Renal cortical epithelial cell (primary cell): Measurements from ENCODE around the gene RASGEF1C. TPM values are rescaled to one million over a fixed set of nuclear protein-coding genes. Genes with fewer than 3 reads are reported as not detected.
A peak's percentile ranks its signal among the peaks of the same experiment; 100 is the strongest.

ENCODE experiments used
- DNase-seq: peaks from one replicate; pipeline ENCODE4 v3.0.0-alpha.2; 2011; ENCODE audit warnings: low read depth
- total RNA-seq: library from RNA; depleted of rRNA; stranded (reverse); fragments of >200 nt; gene quantifications from 2 replicates; pipeline ENCODE4 v1.2.3, GENCODE V29; 2014

RASGEF1C gene
- total RNA-seq, 1 donor from 2014 or later, result not detected

DNA sequence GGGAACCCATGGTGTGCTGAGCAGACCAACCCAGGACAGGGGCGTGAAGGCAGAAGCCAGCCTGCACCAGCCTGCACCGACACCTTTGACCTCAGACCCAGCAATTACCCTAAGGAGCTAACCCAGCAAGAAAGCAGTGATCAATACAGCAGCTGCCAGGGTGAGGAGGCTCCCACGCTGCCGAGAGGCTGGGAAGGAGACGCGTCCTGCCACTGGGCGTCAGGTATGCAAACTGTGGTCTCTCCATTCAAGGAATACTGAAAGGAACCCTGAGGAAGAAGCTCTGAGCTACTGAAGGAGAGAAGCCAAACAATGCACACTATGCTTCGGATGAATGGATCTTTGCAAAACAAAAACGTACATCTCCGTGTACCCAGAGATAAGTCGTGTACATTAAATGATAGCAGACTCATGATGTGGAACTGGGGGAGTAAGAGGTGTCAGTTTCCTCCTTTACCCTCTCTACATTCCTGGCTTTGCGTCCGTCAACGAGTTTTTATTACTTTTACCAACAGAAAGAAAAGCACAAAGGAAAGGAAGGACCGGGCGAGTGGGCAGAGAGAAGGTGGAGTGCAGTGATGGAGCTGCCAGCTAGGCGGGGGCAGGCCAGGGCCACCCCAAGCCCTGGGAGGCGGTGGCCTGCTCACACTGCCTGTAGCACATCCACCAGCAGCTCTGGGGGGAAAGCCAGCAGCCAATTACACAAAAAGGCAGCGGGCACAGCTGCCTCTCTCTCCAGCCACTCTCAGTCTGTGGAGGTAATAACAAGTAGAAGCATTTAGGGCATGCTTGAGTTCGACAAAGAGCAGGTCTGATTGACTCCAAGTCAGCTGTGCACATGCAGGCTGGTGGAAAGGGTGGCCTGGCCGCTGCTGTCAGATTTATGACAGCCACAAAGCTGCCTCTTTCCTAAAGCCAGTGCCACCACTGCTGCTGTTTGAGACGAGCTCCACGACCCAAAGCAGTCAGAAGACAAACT, 29.3 kb downstream of the RASGEF1C start:
- peak; percentile 34 for DNase-seq

- DNase-seq, result no peak
These were observed 30.2 kb downstream of the RASGEF1C start for GRCh38 chr5:180178531-180179441.

- DNase-seq, result no peak
These were observed 32.8 kb downstream of the RASGEF1C start for GRCh38 chr5:180176191-180176590.

- no peak for DNase-seq
These were observed 34.0 kb downstream of the RASGEF1C start for GRCh38 chr5:180175015-180175431.

DNA sequence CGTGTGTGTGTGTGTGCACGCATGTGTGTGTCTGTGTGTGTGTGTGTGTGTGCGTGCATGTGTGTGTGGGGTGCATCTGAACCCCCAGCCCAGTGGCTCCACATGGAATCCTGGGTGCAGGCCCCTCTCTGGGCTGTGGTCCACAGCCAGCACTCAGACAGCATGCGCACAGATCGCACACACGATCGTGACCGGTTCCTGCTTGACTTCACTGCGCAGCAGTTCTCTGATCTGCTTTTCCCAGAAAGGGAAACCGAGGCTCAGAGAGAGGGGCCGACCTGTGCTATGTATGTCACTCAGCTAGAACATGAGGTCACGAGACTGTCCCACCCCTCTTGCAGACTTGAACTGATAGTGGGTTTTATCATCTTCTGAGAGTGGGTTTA, 34.4 kb downstream of the RASGEF1C start:
- DNase-seq, result no peak

DNA sequence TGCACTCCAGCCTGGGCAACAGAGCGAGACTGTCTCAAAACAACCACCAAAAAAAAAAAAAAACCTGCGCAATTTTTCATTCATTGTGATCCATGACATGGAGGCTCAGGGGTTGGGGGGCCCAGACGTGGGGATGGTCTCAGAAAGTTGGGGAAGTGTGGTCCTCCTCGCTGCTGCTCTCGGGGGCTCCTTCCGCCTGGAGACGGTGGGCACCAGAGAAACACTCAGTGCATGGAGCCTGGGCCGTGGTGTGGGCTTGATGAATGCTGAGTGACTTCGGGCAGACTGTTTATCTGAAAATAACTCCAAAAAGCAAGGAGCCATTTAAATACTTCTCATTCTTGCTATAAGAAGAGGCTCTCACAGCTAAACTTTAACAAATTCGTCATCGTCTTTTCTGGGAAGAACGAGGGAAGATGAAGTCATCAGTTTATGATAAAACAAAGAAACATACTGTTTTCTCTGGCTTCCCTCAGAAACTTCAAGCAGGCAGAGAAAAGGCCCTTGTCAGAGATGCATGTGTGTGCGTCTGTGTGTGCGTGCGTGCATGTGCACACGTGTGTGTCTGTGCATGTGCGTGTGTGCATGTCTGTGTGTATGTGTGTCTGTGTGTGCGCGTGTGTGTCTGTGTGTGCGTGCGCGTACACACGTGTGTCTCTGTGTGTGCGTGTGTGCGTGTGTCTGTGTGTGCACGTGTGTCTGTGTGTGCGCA, 35.0 kb downstream of the RASGEF1C start:
- peak; percentile 60 for DNase-seq

DNA sequence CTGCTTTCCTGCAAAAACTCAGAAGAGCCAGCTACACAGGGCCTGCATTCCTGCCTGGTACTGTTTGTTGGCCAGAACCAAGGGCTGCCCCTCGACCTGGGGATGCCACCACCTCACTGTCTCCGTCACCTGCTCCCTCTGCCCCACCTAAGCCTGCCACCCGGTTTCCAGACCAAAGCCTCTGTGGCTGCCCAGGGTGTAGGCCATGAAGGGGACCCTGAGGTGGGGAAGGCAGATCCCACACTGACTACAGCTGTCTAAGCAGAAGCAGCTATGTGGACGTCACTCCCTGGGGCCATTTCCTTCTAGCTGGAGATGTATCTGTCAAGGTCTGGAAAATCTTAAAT, 35.8 kb downstream of the RASGEF1C start:
- no peak for DNase-seq

DNA sequence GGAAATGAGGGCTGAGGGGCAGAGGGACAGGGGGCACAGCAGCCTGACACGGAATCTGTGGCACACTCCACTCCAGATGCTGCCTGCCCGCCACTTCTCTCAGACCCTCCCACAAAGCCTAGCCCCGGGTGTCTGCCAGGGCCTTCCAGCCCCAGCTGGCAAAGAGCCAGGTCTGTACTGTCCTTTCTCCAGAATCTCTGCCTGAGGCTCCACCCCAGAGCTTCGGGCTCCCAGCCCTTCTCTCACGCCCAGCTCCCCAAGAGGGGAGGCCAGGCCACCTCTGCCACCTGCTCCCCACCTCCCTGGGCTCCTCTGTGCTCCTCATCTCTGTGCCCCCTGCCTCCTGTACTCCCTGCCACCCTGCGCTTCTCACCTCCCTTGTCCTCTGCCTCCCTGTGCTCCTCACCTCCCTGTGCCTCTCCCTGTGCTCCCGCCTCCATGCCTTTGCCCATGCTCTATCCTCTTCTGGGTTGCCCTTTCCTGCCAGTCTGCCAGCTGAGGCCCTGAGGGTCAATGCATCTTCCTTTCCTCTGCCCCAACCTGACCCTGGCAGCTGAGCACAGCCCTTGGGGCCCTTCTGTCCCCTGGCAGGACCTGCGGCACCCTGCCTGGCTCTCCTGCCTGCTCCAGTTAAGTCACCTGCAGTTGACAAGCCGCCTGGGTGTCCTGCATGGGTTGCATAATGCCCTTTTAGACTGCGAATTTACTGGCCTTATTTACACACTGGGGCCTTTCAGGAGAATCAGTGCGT, 36.4 kb downstream of the RASGEF1C start:
- no peak for DNase-seq

DNA sequence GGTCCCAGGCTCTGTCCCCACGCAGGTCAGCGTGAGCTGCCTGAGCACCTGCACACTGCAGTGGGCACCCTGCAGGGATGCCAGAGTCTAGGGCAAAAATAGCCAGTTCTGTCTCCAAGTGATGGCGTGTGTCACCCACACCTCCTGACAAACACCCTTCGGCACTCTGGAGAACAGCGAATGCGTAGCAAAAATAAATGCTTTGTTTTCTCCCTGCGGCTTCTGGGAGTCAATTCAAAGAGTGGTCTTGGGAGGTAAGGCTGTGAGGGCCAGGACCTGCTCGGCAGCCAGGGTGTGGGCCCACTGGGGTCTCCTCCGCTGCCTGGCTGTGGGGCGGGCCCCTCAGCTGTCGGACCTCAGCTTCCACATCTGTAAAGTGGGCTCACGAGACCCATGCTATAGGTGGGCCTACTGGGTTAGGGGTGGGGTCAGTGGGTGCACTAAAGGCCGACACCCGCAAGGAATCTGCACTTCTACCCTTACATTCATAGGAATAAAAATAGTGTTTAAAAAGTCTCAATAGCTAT, 37.4 kb downstream of the RASGEF1C start:
- no peak for DNase-seq

DNA sequence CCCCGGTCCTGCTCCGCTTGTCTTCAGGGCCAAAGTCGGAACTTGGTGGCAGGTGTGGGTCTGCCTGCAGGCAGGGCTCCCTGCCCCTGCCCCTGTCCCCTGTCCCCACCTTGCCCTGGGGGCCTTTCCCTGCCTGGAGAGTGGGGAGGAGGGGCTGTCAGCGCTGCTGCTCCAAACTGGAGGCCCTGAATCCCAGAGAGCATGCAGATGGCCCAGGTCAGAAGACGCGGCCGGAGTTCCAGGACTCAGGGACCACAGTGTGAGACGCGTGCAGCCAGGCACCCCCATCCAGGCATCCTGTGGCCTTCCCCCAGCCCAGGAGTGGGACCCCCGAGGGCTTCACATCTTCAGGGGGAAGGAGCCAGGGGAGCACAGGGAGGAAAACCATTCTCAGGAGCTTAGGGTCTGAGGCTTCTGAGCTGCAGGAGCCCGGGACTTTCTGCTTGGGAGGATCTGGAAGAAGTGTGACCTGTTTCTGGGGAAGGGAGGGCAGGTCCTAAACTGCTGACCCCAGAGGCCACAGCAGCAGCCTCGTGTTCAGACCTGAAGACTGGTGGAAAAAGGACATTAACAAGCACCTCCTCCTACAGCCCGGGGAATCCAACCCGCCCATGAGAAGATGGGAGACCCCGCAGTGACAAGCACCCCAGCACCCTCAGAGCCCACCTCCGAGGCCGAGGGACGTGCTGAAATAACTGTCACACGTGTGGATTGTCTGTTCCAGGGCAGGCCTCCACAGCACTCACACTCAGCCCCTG, 38.0 kb downstream of the RASGEF1C start:
- DNase-seq, result no peak

GRCh38 chr5:180170106-180170809, 38.8 kb downstream of the RASGEF1C start:
- DNase-seq, result no peak

DNA sequence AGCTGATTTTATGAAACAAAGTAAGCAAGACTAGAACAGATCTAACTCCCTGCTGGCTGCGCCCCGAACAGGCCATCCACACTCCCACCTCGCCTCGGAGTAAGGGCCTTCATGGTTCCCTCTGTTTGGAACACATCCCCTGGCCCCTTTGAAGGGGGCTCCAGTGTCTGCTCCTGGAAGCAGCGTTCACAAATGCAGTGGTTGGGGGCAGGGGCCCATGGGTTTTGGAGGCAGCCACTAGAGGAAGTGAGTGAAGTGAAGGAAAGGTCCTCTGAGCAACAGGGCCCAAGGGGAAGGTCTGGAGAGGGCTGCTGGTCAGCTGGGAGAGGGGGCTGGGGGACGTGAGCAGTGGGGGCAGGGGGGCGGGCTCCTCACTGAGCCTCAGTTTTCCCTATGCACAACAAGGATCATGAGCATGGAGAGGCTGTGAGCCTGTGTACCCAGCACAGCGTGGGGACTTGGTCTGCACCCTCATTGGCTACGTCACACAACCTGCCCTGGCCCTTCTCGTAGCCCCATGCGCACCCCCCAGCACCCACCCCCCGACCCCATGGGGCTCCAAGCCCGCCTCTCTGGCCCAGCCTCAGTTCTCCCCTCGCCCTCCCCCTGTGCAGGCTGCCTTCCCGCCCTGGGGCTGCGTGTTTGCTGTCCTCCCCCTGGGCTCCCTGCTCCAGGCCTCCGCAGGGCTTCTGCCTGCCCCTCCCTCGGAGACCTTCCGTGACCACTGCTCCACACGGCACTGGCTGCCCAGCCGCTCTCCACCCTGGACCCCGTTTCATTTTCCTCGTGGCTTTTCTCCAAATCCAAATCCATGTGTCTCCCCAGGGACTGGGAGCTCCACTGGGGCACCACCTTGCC, 39.5 kb downstream of the RASGEF1C start:
- DNase-seq, result no peak

DNA sequence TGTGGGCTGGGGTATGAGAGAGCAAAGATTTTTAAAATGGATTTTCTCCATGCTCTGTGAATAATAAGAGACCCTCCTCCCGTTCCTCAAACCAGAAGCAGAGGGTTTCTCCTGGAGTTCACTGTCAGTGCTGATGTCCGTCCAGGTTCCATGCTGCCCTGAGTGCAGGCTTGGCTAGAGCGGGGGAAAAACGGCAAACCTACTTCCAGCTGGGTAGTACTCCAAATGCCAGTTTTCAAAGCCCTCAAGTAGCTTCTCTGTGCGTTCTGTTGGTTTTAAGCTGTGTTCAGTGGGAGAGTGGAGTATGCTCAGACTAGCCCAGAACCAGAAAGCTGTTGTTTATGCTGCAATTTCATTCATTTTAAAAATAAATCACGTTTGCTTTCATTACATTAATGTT, 40.3 kb downstream of the RASGEF1C start:
- DNase-seq, result no peak

- DNase-seq, result no peak
These were observed 42.8 kb downstream of the RASGEF1C start for GRCh38 chr5:180166176-180166575.

- no peak for DNase-seq
These were observed 46.7 kb downstream of the RASGEF1C start for GRCh38 chr5:180162304-180162661.

- no peak for DNase-seq
These were observed 47.3 kb downstream of the RASGEF1C start for GRCh38 chr5:180161420-180162303.

DNA sequence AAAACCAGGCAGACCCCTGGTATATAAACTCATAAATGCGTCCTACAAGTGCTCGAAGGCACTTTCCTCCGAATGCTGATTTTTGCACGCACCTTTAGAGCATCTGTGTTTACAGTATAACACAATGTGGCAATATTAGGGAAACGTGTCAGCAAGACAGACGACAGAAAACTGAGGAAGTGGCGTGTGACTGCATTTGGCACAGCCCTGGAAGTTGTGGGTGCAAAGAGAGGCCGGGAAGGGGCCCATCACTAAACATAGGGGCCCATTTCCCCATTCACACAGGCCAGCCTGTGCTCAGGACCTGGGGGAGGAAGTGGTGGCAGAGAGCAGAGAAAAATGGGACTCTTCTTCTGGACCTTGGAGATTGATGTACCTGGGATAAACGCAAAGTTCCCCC, 48.2 kb downstream of the RASGEF1C start:
- DNase-seq, result no peak

GRCh38 chr5:180160215-180160614, 48.8 kb downstream of the RASGEF1C start:
- no peak for DNase-seq
